Neuronal stem cell (in vitro differentiated cells): ENCODE measurements around the gene BPIFB2.

Experiments used
- DNase-seq: peaks from one replicate; pipeline ENCODE4 v3.0.0-alpha.2; 2013; ENCODE audit warnings: low spot score
- H2AFZ ChIP-seq: one replicate; pipeline ENCODE4 v1.6.1; 2013; ENCODE audit warnings: mild to moderate bottlenecking, low read length, inconsistent platforms
- H2AK5ac ChIP-seq: 2 replicates; pipeline ENCODE4 v1.6.1; 2013; ENCODE audit warnings: low read depth, mild to moderate bottlenecking, inconsistent platforms, low read length, moderate library complexity, mixed read lengths
- H2BK120ac ChIP-seq: 2 replicates; pipeline ENCODE4 v1.6.1; 2013; ENCODE audit warnings: low read depth, mild to moderate bottlenecking, inconsistent platforms, low read length, moderate library complexity, mixed read lengths
- H2BK12ac ChIP-seq: one replicate; pipeline ENCODE4 v1.6.1; 2013; ENCODE audit warnings: low read length, inconsistent platforms
- H2BK15ac ChIP-seq: 2 replicates; pipeline ENCODE4 v1.6.1; 2013; ENCODE audit warnings: mild to moderate bottlenecking, low read length, inconsistent platforms, mixed read lengths
- H2BK5ac ChIP-seq: one replicate; pipeline ENCODE4 v1.6.1; 2013; ENCODE audit warnings: inconsistent platforms, mild to moderate bottlenecking, low read length, moderate library complexity
- H3K14ac ChIP-seq: one replicate; pipeline ENCODE4 v1.6.1; 2013; ENCODE audit warnings: low read length, inconsistent platforms
- H3K18ac ChIP-seq: 2 replicates; pipeline ENCODE4 v1.6.1; 2013; ENCODE audit warnings: low read length, inconsistent platforms
- H3K23ac ChIP-seq: 2 replicates; pipeline ENCODE4 v1.6.1; 2013; ENCODE audit warnings: low read depth, mild to moderate bottlenecking, mixed read lengths, low read length, inconsistent platforms; ENCODE audit not compliant: poor library complexity
- H3K27ac ChIP-seq: replicated peaks from 3 replicates; pipeline ENCODE4 v1.5.1; 2013; ENCODE audit warnings: low read length, inconsistent platforms
- H3K27me3 ChIP-seq, 3 experiments: 2 replicates each; pipeline ENCODE4 v1.6.1; 2013; ENCODE audit warnings: low read length in 3 of 3, mild to moderate bottlenecking in 2 of 3, inconsistent platforms in 1 of 3, low read depth in 1 of 3, mixed read lengths in 1 of 3, moderate library complexity in 1 of 3; ENCODE audit not compliant: control insufficient read depth in 3 of 3, insufficient read depth in 3 of 3
- H3K36me3 ChIP-seq, 2 donors: replicated peaks in 1 of 2; 2 replicates each; pipeline ENCODE4 v1.6.1; 2013; ENCODE audit warnings: low read length in 2 of 2; ENCODE audit not compliant: control insufficient read depth in 2 of 2, insufficient read depth in 2 of 2
- H3K4ac ChIP-seq: 2 replicates; pipeline ENCODE4 v1.6.1; 2013; ENCODE audit warnings: inconsistent platforms, mild to moderate bottlenecking, low read length, moderate library complexity
- H3K4me1 ChIP-seq, 2 donors: 1 replicate in 1 of 2; 2 replicates in 1 of 2; pipeline ENCODE4 v1.6.1; 2013; ENCODE audit warnings: low read length in 2 of 2, low read depth in 1 of 2; ENCODE audit not compliant: control insufficient read depth in 2 of 2, insufficient read depth in 1 of 2
- H3K4me2 ChIP-seq: one replicate; pipeline ENCODE4 v1.6.1; 2013; ENCODE audit warnings: mild to moderate bottlenecking, low read length, inconsistent platforms; ENCODE audit not compliant: insufficient read depth, poor library complexity, severe bottlenecking
- H3K4me3 ChIP-seq, 2 donors: 2 replicates each; pipeline ENCODE4 v1.5.1; 2013; ENCODE audit warnings: low read length in 2 of 2, mild to moderate bottlenecking in 2 of 2, inconsistent platforms in 1 of 2, moderate library complexity in 1 of 2
- H3K79me1 ChIP-seq: one replicate; pipeline ENCODE4 v1.6.1; 2013; ENCODE audit warnings: low read depth, mild to moderate bottlenecking, inconsistent platforms, low read length, moderate library complexity
- H3K9ac ChIP-seq: one replicate; pipeline ENCODE4 v1.6.1; 2013; ENCODE audit warnings: mild to moderate bottlenecking, low read depth, low read length, inconsistent platforms; ENCODE audit not compliant: poor library complexity
- H3K9me3 ChIP-seq, 2 donors: replicated peaks in 1 of 2; 2 replicates each; pipeline versions ENCODE3 to v1.6.1; 2013; ENCODE audit warnings: low read length in 2 of 2, mild to moderate bottlenecking in 2 of 2, inconsistent platforms in 1 of 2, low read depth in 1 of 2, mixed read lengths in 1 of 2, moderate library complexity in 1 of 2; ENCODE audit not compliant: control insufficient read depth in 2 of 2, insufficient read depth in 1 of 2
- H4K8ac ChIP-seq: one replicate; pipeline ENCODE4 v1.6.1; 2013; ENCODE audit warnings: low read depth, mild to moderate bottlenecking, inconsistent platforms, low read length, moderate library complexity
- H4K91ac ChIP-seq: one replicate; pipeline ENCODE4 v1.6.1; 2013; ENCODE audit warnings: low read length, low read depth, mild to moderate bottlenecking, inconsistent platforms; ENCODE audit not compliant: poor library complexity
- WGBS, 2 donors: extraction: QIAGEN DNeasy Blood & Tissue Kit; methylation state at CpG; one replicate each; pipeline ENCODE4 v1.1.7; 2013; ENCODE audit warnings: missing lambda C conversion rate in 2 of 2, mixed read lengths in 1 of 2; ENCODE audit not compliant: insufficient read length in 2 of 2, insufficient replicate concordance in 1 of 2; ENCODE audit errors: extremely low coverage in 2 of 2; 5-methylcytosine and 5-hydroxymethylcytosine counted together

BPIFB2 gene

GRCh38 chr20:33024243-33024560 is 16.7 kb downstream of the BPIFB2 start:
- Histone ChIP-seq H3K9ac (no peak overlapping the region), H2AK5ac (no peak overlapping the region), H3K4me1 (no peaks in the 10 kb centered on the region), H3K27me3 (no peaks in the 10 kb centered on the region), H3K14ac (no peak overlapping the region), H2BK120ac (no peak overlapping the region), H2BK12ac (no peak overlapping the region), H3K4me3 (no peak overlapping the region), H3K79me1 (no peaks in the 10 kb centered on the region), H4K8ac (no peak overlapping the region), H2BK5ac (no peak overlapping the region), H3K4me2 (no peak overlapping the region), H2AFZ (no peak overlapping the region), H3K4ac (no peak overlapping the region), H3K36me3 (no peaks in the 10 kb centered on the region), H3K9me3 (no peaks in the 10 kb centered on the region), H3K27ac (no peak overlapping the region), H3K18ac (no peak overlapping the region), H3K23ac (no peak overlapping the region), H4K91ac (no peak overlapping the region), H2BK15ac (no peak overlapping the region)
- no peak for DNase-seq
- no CpG with 5 or more reads among the region's 1 CpG for WGBS, 2 donors

GRCh38 chr20:33024609-33025317 is 17.3 kb downstream of the BPIFB2 start:
- H3K36me3 ChIP-seq: no peaks in the 10 kb centered on the region
- WGBS, 2 donors: 100% methylated on average over 2 of the region's 5 CpGs; no CpG with 5 or more reads in 1 of the 2 donors
- H2BK5ac ChIP-seq: no peak overlapping the region
- H3K4me3 ChIP-seq: no peak overlapping the region
- no peaks in the 10 kb centered on the region for H3K4me1 ChIP-seq
- no peak overlapping the region for H4K8ac ChIP-seq
- H2AFZ ChIP-seq: no peak overlapping the region
- no peak overlapping the region for H3K9ac ChIP-seq
- H3K14ac ChIP-seq: no peak overlapping the region
- no peak overlapping the region for H3K23ac ChIP-seq
- H3K27ac ChIP-seq: no peak overlapping the region
- no peak overlapping the region for H3K4ac ChIP-seq
- H4K91ac ChIP-seq: no peak overlapping the region
- H3K4me2 ChIP-seq: no peak overlapping the region
- H2BK15ac ChIP-seq: no peak overlapping the region
- no peak overlapping the region for H3K18ac ChIP-seq
- H3K9me3 ChIP-seq: no peaks in the 10 kb centered on the region
- no peak overlapping the region for H2BK120ac ChIP-seq
- H2BK12ac ChIP-seq: no peak overlapping the region
- no peak for DNase-seq
- no peak overlapping the region for H2AK5ac ChIP-seq
- H3K79me1 ChIP-seq: no peaks in the 10 kb centered on the region
- H3K27me3 ChIP-seq: no peaks in the 10 kb centered on the region

DNA sequence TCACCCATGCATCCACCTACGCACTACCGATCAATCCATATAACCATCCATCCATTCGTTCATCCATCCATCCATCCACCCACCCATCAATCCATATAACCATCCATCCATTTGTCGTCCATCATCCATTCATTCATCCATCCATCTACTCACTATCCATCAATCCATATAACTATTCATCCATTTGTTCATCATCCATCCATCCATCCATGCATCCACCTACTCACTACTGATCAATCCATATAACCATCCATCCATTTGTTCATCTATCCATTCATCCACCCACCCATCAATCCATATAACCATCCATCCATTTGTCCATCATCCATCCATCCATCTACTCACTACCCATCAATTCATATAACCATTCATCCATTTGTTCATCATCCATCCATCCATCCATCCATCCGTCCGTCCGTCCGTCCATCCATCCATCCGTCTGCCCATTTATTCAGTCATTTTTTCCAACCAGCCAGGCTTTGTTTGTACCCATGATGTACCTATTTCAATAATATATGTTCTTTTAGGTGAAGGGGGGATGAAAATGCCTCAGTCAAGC is 17.9 kb downstream of the BPIFB2 start:
- Histone ChIP-seq H3K4ac (no peak overlapping the region), H3K14ac (no peak overlapping the region), H3K23ac (no peak overlapping the region), H3K79me1 (no peaks in the 10 kb centered on the region), H4K8ac (no peak overlapping the region), H4K91ac (no peak overlapping the region), H2BK120ac (no peak overlapping the region), H2AK5ac (no peak overlapping the region), H2BK5ac (no peak overlapping the region), H2BK15ac (no peak overlapping the region), H3K9ac (no peak overlapping the region), H2AFZ (no peak overlapping the region), H3K18ac (no peak overlapping the region), H3K4me2 (no peak overlapping the region), H3K27ac (no peak overlapping the region), H3K27me3 (no peaks in the 10 kb centered on the region), H3K4me1 (no peaks in the 10 kb centered on the region), H3K4me3 (no peak overlapping the region), H2BK12ac (no peak overlapping the region), H3K9me3 (no peaks in the 10 kb centered on the region), H3K36me3 (no peaks in the 10 kb centered on the region)
- WGBS, 2 donors: 96 to 100% methylated on average over 1 to 8 of the region's 9 CpGs
- DNase-seq: no peak

DNA sequence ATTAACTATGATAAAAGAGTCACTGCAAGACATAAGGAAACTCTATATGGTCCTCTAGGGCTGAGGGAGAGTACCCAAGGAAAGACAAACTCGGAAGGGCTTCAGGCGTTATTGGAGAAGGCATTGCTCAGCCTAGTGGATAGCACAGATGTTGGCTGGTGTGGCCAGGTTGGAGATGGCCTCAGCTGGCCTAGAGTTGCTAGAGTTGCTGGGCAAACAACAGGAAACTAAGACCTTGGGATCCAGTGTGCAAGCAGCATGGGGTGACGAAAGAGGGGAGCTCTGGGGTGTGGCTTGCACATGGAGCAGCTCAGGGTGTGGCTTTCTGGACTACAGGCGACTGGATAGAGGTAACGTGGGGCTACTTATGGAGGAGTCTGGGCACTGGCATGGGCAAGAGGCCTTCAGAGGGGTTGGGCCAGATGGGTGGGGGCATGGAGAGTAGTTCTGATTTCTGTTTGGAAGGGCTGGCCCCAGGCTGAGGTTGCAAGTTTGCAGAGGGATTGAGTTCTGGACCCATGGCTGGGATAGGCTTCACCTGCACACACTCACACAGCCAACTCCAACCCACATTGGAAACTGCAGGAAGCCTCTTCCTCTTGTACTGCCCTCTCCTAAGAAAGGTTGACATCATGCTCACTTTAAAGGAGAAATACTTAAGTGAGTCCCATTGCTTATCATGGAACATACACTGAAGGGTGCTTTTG is 18.7 kb downstream of the BPIFB2 start:
- H3K27me3 ChIP-seq: no peaks in the 10 kb centered on the region
- DNase-seq: no peak
- H2AK5ac ChIP-seq: no peak overlapping the region
- H3K36me3 ChIP-seq: no peaks in the 10 kb centered on the region
- H2BK120ac ChIP-seq: no peak overlapping the region
- H3K4me2 ChIP-seq: no peak overlapping the region
- H2BK12ac ChIP-seq: no peak overlapping the region
- no peak overlapping the region for H3K18ac ChIP-seq
- no peak overlapping the region for H3K4me3 ChIP-seq
- no peaks in the 10 kb centered on the region for H3K4me1 ChIP-seq
- H3K27ac ChIP-seq: no peak overlapping the region
- no peak overlapping the region for H3K14ac ChIP-seq
- H4K8ac ChIP-seq: no peak overlapping the region
- no peak overlapping the region for H4K91ac ChIP-seq
- H3K23ac ChIP-seq: no peak overlapping the region
- no peak overlapping the region for H2AFZ ChIP-seq
- H3K9ac ChIP-seq: no peak overlapping the region
- no peak overlapping the region for H3K4ac ChIP-seq
- H3K79me1 ChIP-seq: no peaks in the 10 kb centered on the region
- no peak overlapping the region for H2BK15ac ChIP-seq
- H3K9me3 ChIP-seq: no peaks in the 10 kb centered on the region
- no peak overlapping the region for H2BK5ac ChIP-seq
- no CpG with 5 or more reads among the region's 5 CpGs for WGBS, 2 donors
